Caki2 (cell line): ENCODE data around the gene THBS4. TPM values are rescaled to one million over a fixed set of nuclear protein-coding genes. Genes with fewer than 3 reads are reported as not detected.

Experiments
- total RNA-seq: library from RNA; depleted of rRNA; stranded (reverse); fragments of >200 nt; shearing (Covaris generic); gene quantifications from 2 replicates; pipeline ENCODE4 v1.2.3, GENCODE V29; 2014; ENCODE audit warnings: low replicate concordance; rRNA removed

Gene THBS4
- total RNA-seq, 1 experiment from 2014 or later = 5.2 TPM

Other genes with a start within 250 kb of the THBS4 start
- gene MTX3, start 44.1 kb upstream of the THBS4 start, total RNA-seq = 4.3 and 4.4 TPM in 2 replicates
- gene SERINC5, start 220.7 kb downstream of the THBS4 start, total RNA-seq = 19.4 and 19.9 TPM in 2 replicates